ENCODE measurements around the gene PLCH1.

GRCh38 chr3:155420881-155421486 is 323.9 kb downstream of the PLCH1 start:
- no peak for TF ChIP-seq ARNT (IDR thresholded peaks at IDR 0.05)
- TF ChIP-seq LEF1 (IDR thresholded peaks at IDR 0.05; ENCODE audit: borderline replicate concordance), result no peak
- no peak for TF ChIP-seq SUZ12 (IDR thresholded peaks at IDR 0.05)
- TF ChIP-seq FOXM1 (IDR thresholded peaks at IDR 0.05; ENCODE audit: borderline replicate concordance), result no peak
- no peak for TF ChIP-seq TARDBP (IDR thresholded peaks at IDR 0.05)
- no peak for TF ChIP-seq SP1 (IDR thresholded peaks at IDR 0.05)
- no peak for TF ChIP-seq BHLHE40 (IDR thresholded peaks at IDR 0.05; ENCODE audit: borderline replicate concordance)
- TF ChIP-seq HDGF (IDR thresholded peaks at IDR 0.05; ENCODE audit: borderline replicate concordance), result no peak
- no peak for TF ChIP-seq ELF4 (IDR thresholded peaks at IDR 0.05)
- TF ChIP-seq ZNF384 (IDR thresholded peaks at IDR 0.05), result no peak
